Ureter (tissue), 1 donor: ENCODE data around the gene PCDHGB1. TPM values are rescaled to one million over a fixed set of nuclear protein-coding genes. Genes with fewer than 3 reads are reported as not detected.
"Not testable (repeated sequence)": the region's sequence is repeated elsewhere in the genome, so short reads cannot be mapped to it uniquely, and the experiment has no call there.

ENCODE experiments used
- DNase-seq: peaks from one replicate; pipeline ENCODE4 v3.0.0-alpha.2; 2020; ENCODE audit warnings: low spot score
- total RNA-seq: library from RNA; stranded (reverse); gene quantifications from one replicate; pipeline ENCODE4 v1.2.4, GENCODE V29; 2023
- donor health status: DM: yes; HTN: yes; CAD: no.

Gene PCDHGB1
- 3.0 TPM for total RNA-seq

DNA sequence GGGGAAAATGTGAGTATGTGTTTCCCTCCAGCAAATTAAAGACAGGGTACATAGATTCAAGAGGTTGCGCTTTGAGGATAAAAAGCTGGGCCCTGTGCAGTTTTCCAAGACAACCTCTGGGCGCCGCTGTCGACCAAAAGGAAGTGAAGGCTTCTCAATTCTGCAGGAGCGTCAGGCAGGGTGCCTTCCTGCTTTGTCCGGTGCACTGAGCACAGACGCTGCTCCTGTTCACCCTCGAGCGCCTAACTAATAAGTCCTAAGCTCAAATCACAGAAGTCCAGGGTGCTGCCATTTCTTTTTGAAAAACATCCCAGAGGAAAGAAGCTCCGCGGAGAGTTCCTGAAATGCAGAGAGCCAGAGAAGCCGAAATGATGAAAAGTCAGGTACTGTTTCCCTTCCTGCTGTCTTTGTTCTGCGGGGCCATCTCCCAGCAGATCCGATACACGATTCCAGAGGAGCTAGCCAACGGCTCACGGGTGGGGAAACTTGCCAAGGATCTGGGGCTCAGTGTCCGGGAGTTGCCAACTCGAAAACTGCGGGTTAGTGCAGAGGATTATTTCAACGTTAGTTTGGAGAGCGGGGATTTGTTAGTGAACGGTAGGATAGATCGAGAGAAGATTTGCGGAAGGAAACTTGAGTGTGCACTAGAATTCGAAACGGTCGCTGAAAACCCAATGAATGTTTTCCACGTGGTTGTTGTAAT lies at the start of gene PCDHGB1:
PCDHGB1 (plus strand) TSS at position 183 of the 703 bp plus-strand sequence; CDS start at position 345, 162 bp downstream.
- no peak for DNase-seq

GRCh38 chr5:141303756-141304155 lies 46.1 kb upstream of the PCDHGB1 start, which contains the start of gene SLC25A2:
SLC25A2 (minus strand) TSS chr5:141304049; CDS start chr5:141303865, 184 bp downstream.
- no peak for DNase-seq

- no peak for DNase-seq
Observed at GRCh38 chr5:141306630-141307029, 43.3 kb upstream of the PCDHGB1 start.

GRCh38 chr5:141313711-141314110 lies 36.2 kb upstream of the PCDHGB1 start:
- DNase-seq, result no peak

GRCh38 chr5:141316963-141317362 lies 32.9 kb upstream of the PCDHGB1 start:
- DNase-seq, result not testable (repeated sequence)

GRCh38 chr5:141319202-141319601 lies 30.7 kb upstream of the PCDHGB1 start:
- no peak for DNase-seq

DNA sequence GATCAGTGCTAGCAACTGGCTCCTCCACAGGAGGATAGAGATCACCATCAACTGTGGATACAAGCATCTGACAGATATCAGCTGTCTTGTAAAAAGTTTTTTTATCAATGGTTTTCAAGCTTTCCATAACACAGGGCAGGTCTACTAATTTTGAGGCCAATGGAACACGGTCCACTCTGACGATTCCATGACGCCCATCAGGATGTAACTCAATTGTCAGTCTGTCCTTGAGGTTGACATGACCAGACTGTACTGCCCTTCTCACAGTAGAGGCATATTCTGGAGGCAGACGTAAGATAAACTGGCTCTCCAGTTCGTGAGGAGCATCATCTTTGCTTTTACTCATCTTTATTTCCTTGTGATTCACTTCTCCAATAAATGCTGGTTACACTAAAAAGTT lies 30.2 kb upstream of the PCDHGB1 start:
- DNase-seq, result no peak

- peak; percentile 94 for DNase-seq
Observed at GRCh38 chr5:141320225-141321169, 29.4 kb upstream of the PCDHGB1 start, which contains the start of gene TAF7. TAF7 (minus strand) TSS chr5:141320784; CDS start chr5:141320044, 740 bp downstream.

DNA sequence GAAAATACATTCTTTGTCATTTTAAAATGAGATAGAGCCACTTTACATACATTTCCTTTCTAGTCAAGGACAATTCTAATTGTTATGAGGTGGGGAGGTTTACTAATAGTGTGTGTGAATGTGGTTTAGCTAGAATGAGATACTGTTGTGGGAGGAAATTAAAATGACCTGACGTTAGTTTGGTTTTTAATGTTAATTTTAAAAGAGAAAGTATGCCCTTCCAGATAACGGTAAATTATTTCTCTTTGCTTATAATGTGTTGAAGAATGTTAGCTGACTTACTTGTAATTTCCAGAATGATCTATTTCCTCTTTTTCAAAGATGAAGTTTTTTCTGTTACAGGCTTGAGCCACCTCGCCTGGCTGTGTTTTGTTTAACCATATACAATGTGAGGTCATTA lies 27.6 kb upstream of the PCDHGB1 start:
- DNase-seq, result no peak

DNA sequence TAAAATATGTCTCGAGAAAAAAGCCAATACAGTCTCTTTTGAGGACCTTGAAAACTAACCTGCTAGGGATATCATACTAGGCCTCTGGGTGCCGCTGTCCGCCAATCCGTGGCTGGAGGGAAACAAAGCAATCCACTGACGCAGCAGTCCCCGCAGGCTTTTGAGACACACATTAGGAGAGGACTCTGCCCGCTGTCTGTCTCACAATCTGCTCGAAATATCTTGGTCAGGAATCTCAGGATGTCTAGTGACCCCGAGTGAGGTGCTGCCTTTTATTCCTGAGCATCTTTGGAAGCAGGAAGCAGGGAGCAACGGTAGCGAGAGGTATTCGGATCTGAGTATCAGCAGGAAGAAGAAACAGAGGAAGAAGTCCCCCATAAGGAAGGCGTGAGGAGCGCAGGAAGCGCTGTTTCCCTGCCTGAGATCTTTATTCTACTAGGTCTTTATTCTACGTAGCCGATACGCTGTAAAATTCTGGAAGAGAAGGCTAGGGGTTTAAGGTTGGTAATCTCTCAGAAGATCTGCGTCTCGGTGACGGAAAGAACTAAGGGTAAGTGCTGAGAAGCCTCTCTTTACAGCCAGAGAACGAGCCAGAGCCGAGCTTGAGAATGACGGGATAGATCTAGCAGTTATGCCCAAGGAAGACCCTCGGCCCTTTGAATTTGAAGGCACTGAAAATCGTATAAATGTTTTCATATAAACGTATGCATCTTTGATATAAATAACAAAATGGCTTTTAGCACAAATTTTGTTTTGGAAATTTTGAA lies 23.6 kb upstream of the PCDHGB1 start:
- DNase-seq, result no peak

DNA sequence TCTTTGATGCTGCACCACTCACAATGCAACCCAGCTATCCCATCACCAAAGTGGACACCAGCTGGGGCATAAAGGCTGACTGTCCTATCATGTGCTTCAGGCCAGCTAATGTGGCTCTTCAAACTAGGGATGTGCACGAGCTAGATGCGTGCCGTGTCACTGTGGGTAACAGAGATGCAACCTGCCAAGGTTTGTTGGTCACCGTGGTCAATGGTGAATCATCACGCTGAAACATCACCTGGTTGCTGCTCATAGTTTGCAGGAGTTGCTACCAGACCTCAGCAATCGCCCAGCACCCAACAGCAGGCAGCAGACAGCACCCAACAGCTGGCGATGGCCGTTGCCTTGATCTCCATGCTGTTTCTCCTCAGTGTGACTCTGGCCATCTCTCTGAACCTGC lies 21.7 kb upstream of the PCDHGB1 start:
- DNase-seq, result no peak

DNA sequence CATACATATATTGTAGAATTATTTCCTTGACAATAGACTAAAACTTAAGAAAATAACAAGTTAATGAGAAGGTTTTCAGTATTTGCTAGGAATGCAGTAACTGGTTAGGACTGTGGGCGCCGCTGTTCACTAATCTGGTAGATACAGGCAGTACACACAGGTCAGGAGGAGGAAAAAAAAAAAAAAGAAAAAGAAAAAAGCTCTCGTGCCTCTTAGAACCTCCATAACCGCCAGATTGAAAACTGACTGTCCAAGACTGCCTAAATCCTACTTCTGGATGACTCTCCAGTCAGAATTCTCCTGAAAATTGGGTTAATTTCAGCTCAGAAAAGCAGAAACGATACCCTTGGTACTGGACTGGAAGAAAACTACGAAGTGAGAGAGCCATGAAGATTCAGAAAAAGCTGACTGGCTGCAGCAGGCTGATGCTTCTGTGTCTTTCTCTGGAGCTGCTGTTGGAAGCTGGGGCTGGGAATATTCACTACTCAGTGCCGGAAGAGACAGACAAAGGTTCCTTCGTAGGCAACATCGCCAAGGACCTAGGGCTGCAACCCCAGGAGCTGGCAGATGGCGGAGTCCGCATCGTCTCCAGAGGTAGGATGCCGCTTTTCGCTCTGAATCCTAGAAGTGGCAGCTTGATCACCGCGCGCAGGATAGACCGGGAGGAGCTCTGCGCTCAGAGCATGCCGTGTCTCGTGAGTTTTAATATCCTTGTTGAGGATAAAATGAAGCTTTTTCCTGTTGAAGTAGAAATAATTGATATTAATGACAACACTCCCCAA lies 19.4 kb upstream of the PCDHGB1 start, which contains the start of gene PCDHGA1:
PCDHGA1 (plus strand) TSS at position 216 of the 782 bp plus-strand sequence.
- no peak for DNase-seq

DNA sequence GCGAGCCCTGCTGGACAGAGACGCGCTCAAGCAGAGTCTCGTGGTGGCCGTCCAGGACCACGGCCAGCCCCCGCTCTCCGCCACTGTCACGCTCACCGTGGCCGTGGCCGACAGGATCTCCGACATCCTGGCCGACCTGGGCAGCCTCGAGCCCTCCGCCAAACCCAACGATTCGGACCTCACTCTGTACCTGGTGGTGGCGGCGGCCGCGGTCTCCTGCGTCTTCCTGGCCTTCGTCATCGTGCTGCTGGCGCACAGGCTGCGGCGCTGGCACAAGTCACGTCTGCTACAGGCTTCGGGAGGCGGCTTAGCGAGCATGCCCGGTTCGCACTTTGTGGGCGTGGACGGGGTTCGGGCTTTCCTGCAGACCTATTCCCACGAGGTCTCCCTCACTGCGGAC lies 17.3 kb upstream of the PCDHGB1 start:
- DNase-seq, result not testable (repeated sequence)

DNA sequence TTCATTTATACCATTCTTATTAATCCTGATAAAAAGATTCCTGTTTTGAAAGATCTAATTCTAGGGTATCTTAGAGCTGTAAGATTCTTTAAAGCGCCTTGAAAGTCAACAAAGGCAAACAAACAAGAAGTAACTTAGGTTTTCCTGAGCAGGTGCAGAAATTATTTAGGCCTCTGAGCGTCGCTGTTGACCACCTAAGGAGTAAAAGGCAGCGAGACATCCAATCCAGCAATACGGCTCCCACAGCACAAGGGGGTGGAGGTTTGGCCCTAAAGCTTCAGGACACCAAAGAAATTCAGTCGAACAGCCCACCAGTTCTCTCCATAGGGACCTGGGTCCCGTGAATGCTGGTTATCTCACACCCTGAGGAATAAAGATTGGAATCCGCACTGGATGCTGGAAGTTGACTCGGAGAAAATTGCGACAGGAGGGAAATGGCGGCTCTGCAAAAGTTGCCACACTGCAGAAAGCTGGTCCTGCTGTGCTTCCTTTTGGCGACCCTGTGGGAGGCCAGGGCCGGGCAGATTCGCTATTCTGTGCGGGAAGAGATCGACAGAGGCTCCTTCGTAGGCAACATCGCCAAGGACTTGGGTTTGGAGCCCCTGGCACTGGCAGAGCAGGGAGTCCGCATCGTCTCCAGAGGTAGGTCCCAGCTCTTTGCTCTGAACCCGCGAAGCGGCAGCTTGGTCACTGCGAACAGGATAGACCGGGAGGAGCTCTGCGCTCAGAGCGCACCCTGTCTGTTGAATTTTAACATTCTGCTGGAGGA lies 11.2 kb upstream of the PCDHGB1 start, which contains the start of gene PCDHGA2:
PCDHGA2 (plus strand) TSS at position 223 of the 769 bp plus-strand sequence.
- no peak for DNase-seq

DNA sequence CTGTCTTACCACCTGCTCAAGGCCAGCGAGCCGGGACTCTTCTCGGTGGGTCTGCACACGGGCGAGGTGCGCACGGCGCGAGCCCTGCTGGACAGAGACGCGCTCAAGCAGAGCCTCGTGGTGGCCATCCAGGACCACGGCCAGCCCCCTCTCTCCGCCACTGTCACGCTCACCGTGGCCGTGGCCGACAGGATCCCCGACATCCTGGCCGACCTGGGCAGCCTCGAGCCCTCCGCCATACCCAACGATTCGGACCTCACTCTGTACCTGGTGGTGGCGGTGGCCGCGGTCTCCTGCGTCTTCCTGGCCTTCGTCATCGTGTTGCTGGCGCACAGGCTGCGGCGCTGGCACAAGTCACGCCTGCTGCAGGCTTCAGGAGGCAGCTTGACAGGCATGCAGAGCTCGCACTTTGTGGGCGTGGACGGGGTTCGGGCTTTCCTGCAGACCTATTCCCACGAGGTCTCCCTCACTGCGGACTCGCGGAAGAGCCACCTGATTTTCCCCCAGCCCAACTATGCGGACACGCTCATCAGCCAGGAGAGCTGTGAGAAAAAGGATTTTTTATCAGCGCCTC lies 9.0 kb upstream of the PCDHGB1 start:
- DNase-seq, result not testable (repeated sequence)

GRCh38 chr5:141342773-141343172 lies 7.1 kb upstream of the PCDHGB1 start:
- DNase-seq, result no peak

GRCh38 chr5:141343242-141343952 lies 6.5 kb upstream of the PCDHGB1 start, which contains the start of gene PCDHGA3:
PCDHGA3 (plus strand) TSS chr5:141343829; CDS start chr5:141344034, 205 bp downstream.
- DNase-seq, result no peak

DNA sequence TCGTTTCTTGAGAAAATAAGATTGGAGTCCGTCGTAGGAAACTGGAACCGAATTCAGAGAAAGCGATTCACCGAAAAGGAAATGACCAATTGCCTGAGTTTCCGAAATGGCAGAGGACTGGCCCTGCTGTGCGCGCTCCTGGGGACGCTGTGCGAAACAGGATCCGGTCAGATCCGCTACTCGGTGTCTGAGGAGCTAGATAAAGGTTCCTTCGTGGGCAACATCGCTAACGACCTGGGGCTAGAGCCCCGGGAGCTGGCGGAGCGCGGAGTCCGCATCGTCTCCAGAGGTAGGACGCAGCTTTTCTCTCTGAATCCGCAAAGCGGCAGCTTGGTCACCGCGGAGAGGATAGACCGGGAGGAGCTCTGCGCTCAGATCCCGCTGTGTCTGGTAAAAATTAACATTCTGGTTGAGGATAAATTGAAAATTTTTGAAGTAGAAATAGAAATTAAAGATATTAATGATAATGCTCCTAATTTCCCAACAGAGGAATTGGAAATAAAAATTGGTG lies 5.9 kb upstream of the PCDHGB1 start:
- no peak for DNase-seq

DNA sequence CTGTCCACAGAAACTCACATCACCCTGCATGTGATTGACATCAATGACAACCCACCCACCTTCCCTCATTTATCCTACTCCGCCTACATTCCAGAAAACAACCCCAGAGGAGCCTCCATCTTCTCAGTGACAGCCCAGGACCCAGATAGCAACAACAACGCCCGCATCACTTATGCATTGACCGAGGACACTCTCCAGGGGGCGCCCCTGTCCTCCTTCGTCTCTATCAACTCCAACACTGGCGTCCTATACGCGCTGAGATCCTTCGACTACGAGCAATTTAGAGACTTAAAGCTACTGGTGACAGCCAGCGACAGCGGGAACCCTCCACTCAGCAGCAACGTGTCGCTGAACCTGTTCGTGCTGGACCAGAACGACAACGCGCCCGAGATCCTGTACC lies 4.6 kb upstream of the PCDHGB1 start:
- DNase-seq, result no peak
